HuH-7 (cell line): ENCODE data around the gene LMF2.

Experiments
- DNase-seq: peaks from one replicate; pipeline ENCODE4 v3.0.0; 2011; ENCODE audit warnings: low spot score

The LMF2 gene

DNA sequence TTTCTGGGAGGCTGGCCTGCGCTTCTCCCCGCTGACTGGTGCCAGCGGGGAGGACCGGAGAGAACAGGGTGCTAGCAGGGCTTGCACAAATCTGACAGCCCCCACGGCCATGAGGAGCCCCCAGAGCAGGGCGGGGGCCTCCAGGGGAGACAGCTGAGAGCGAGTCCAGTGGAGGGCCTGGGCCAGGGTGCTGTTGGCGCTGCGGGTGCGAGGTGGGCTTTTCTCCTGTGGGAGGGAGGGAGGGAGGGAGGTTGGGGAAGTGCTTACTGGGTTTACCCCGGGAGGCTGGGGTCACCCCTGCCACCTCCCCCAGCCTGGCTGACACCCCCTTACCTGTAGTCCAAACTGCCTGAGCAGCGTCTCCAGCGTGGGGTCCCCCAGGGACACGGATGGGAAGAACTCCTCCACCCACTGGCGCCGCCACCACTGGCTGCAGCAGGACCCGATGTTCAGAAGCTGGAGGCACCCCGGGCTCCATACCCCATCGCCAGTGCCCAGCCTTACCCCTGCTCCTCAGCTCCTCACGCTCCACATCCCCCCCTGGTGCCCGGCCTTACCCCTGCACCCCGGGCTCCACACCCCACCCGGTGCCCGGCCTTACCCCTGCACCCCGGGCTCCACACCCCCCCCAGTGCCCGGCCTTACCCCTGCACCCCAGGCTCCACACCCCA is 3.9 kb downstream of the LMF2 start:
- no peak for DNase-seq

- DNase-seq, result no peak
These were observed 4.7 kb downstream of the LMF2 start for GRCh38 chr22:50502628-50503474.

DNA sequence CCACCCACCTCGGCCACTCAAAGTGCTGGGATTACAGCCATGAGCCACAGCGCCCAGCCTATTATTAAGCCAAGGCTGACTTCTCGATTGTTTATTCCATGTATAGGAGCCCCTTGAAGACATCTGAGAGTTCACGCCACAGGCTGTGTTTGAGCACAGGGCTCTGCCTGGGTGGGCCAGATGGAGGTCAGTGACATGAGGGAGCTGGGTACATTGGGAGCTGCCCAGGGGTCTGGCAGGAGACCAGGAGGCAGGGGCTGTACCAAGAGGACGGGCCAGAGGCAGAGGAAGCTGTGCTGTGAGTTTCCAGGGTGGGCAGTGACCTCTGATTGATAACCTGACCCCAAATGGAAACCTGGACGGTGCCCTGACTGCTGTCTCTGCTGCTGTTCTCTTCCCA is 5.4 kb downstream of the LMF2 start:
- DNase-seq, result no peak

DNA sequence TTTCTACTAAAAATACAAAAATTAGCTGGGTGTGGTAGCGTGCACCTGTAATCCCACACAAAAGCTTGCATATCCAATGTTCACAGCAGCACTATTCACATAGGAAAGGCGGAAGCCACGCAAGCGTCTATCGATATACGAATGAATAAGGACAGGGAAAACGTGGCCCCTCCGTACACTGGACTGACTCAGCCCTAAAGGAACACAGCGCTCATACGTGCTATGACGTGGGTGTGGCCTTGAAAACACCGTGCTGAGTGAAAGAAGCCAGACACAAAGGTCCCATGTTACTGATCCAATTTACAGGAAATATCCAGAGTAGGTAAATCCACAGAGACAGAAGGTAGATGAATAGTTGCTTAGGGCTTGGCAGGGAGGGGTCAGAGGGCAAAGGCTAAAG is 7.0 kb downstream of the LMF2 start:
- no peak for DNase-seq

- DNase-seq, result peak; percentile 92
These were observed 9.1 kb downstream of the LMF2 start for GRCh38 chr22:50498322-50498890.

GRCh38 chr22:50497093-50497492 is 10.4 kb downstream of the LMF2 start:
- no peak for DNase-seq

GRCh38 chr22:50490531-50491308 is 16.8 kb downstream of the LMF2 start:
- no peak for DNase-seq

DNA sequence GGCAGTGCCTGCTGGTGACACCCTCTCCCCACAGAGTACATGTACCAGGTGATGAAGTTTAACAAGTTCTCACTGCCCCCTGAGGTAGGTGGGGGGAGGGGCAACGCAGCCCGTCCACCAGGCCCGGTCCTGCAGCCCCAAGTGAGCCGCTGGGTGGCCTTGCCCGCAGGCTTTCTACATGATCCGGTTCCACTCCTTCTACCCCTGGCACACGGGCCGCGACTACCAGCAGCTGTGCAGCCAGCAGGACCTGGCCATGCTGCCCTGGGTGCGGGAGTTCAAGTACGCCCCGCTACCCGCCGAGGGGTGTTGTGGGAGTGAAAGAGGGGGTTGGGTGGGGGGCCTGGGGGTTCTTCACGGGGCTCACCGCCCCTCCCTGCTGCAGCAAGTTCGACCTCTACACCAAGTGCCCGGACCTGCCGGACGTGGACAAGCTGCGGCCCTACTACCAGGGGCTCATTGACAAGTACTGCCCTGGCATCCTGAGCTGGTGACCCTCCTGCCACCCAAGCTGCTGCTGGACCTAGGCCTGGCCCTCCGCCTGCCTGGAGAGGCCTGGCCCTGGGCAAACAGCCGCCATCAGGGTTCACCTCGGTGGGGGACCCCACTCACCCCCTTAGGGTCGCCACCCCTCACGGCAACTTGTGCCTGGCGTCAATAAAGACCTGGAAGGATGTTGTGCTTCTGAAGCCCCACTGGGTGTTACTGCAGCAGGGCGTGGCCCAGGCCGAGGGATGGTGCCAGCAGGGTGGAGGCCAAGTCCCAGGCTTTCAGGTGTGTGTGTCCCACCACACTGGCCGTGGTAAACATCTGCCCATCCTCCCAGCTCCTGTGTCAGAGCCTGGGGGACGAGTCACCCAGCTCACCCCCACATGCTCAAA is 17.9 kb downstream of the LMF2 start:
- no peak for DNase-seq

GRCh38 chr22:50488886-50489285 is 18.6 kb downstream of the LMF2 start:
- DNase-seq, result no peak

DNA sequence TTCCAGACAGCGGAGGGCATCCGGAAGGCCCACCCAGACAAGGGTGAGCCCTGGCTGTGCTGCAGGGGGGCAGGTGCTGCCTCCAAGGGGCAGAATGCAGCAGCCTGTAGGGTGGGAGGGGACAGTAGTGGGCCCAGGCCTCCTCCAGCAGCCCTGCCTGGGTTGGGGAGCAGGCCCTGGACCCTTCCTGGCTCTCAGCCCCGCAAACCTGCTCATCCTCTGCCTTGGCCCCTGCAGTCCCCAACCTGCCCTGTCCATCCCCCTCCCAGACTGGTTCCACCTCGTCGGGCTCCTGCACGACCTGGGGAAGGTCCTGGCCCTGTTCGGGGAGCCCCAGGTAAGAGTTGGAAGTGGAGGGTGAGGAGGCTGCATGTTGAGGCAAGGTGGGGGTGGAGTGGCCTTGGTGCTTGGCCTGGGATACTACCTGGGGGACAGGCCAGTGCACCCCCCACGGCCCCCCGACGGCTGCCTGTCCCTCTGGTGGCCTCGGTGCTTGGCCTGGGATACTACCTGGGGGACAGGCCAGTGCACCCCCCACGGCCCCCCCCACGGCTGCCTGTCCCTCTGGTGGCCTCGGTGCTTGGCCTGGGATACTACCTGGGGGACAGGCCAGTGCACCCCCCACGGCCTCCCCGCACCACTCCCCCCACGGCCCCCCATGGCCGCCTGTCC is 19.4 kb downstream of the LMF2 start:
- no peak for DNase-seq

DNA sequence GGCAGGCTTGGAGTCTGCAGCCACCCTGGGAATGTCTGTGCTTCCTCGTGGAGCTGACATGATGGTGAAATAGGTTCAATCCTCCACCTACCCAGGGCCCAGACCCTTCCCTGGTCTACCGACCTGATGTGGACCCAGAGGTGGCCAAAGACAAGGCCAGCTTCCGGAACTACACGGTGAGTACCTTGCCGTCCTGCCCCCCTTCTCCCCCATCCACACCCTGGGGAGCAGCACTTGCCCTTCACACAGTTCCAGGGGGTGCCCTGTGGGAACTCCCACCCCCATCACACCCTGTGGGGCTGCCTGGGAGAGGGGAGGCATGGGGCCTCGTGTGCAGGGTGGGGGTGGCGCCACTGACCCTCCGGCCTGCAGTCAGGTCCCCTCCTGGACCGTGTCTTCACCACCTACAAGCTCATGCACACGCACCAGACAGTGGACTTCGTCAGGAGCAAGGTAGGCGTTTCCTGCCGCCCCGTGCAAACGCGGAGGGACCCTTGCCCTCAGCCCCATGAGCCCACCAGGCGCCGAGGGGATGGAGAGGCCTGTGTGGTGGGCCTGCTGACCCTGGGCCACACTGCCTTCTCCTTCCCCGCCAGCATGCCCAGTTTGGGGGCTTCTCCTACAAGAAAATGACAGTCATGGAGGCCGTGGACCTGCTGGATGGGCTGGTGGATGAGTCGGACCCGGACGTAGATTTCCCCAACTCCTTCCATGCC is 20.1 kb downstream of the LMF2 start:
- DNase-seq, result no peak

- DNase-seq, result no peak
These were observed 20.8 kb downstream of the LMF2 start, which contains the start of gene MIOX for GRCh38 chr22:50486561-50487289. Gene MIOX (plus strand): TSS chr22:50486859. CDS start chr22:50486898, 39 bp downstream.

DNA sequence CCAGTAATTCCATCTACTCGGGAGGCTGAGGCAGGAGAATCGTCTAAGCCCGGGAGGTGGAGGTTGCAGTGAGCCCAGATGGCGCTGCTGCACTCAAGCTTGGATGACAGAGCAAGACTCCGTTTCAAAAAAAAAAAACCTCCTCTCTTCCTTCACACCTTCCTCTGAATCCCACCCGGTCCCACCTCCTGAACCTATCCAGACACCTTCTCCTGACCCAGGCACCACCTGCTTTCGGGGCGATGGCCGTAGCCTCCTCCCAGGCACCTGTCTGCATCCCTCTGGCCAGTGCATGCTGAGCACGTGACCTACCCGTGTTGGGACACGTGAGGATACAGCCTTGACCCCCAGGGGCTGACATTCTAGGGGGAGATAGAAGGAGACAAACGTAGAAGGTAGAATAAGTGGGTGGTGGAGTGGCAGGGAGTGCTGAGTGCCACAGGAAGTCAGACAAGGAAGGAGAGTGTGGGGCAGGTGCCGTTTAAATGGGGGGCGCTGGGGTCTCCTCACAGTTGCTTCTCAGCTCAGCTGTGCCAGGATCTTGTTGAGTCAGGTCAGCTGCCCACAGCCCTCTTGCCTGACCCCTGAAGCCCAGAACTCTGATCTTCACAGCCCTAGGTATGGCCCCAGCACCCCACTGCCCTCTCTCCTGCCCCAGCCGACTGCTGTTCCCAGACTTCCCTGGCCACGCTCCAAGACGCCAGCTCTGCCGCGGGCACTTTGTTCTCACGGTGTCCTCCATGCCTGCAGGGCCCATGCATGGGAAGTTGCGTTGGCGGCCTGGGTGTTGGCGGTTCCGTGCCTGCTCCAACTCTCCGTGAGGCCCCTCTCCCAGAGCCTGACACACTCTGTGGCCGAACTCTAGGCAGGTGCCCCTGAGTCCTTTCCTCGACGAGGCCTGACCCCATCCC is 22.0 kb downstream of the LMF2 start:
- DNase-seq, result no peak

GRCh38 chr22:50483977-50484853 is 23.3 kb downstream of the LMF2 start:
- no peak for DNase-seq

- DNase-seq, result no peak
These were observed 23.9 kb downstream of the LMF2 start for GRCh38 chr22:50483556-50483955.

DNA sequence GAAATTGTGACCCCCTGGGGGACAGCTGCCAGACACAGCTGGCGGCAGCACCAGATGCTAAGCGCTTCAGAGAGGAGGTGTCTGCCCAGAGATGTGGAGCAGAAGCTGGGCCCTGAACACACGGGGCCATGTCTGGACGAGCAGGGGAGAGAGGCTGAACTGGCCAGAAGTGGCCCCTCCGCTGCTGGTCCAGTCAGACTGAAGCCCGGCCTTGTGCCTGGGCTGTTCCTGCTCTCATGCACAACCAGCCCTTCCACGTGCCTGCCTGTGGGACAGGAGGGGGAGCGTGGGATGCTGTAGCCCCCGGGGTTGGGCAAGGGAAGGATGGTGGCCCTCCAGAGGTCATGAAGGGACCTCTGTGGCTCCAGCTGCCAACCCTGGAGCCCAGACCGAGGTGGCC is 24.4 kb downstream of the LMF2 start:
- DNase-seq, result no peak
